ENCODE results near the gene ANAPC2. TPM values are rescaled to one million over a fixed set of nuclear protein-coding genes. Genes with fewer than 3 reads are reported as not detected.

ANAPC2 gene
- total RNA-seq, 1 donor from 2014 or later: 38.2 TPM

DNA sequence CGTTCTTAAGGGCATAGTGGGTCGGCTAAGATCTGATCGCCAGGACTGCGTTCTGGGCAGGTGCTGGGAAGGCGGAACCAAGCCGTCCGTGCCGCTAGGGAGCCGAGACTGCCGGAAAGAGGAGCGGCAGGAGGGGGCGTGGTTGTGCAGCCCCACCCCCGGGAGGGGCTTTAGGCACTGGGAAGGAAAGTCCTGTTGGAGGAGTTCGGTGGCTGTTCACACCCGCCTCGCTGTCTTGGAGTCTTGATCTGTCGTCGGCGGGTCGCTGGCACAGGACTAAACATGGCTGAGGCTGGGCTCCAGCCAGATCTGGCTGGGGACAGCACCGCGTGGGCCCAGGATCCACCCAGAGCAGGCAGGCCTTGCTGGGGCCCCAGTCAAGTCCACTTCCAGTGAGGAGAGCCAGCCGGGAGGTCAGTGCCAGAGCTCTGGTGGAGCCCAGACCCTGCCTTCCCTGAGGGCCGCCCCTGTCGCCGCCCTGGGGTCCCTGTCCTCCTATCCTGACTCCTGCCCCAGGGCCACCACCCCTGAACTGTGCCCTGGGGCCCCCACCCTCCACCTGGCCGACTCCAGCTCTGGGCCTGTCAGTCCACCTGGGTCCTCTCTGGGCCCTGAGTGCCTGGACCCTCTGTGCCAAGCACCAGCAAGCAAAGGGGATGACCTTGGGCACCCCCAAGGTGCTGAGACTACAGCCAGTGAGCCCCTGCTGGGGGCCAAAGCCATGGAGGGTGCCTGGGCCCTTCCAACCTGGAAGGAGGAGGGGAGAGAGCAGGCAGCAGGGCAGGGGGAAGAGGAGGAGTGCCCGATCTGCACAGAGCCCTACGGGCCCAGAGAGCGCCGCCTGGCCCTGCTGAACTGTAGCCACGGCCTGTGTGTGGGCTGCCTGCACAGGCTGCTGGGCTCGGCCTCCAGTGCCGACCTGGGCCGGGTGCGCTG, 29.2 kb upstream of the ANAPC2 start:
- peak; percentile 81 for DNase-seq
- intact Hi-C loops (cut with micrococcal nuclease): no loop called here
- peak; percentile 60 for ATAC-seq

DNA sequence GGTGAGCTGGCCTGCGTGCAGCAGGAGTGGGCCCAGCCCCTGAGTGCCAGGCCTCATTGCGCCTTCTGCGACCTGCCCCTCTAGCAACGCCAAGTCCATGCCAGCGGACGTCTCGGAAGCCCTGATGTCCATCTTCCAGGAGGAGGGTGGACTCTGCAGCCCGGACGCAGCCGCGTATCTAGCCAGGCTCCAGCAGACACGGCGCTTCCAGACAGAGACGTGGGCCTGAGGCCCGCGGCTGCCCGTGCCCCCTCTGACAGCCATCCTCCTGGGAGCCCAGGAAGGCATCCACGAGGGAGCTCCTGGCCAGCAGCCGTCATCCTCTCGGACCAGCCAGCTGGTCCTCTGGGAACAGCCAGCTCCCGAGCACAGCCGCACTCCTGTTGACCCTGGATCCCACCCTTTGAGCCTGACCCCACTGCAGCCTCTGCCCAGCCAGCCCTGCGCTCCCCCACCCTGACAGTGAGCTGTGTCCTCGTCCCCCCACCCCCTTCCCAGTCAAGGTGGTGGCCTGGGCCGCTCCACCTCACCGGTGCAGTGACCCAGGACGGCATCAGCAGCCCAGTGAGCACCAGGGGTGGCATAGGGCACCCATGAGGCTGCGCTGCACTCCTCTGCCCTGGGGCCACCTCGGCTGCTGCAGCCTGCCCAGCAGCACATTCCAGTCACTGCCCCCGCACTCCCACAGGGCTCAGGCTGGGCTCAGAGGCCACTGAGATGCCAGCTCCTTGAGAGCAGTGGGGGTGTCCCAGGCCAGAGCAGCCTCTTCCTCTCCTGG, 28.0 kb upstream of the ANAPC2 start:
- no peak for DNase-seq
- no peak for ATAC-seq
- intact Hi-C loops (cut with micrococcal nuclease): no loop called here

DNA sequence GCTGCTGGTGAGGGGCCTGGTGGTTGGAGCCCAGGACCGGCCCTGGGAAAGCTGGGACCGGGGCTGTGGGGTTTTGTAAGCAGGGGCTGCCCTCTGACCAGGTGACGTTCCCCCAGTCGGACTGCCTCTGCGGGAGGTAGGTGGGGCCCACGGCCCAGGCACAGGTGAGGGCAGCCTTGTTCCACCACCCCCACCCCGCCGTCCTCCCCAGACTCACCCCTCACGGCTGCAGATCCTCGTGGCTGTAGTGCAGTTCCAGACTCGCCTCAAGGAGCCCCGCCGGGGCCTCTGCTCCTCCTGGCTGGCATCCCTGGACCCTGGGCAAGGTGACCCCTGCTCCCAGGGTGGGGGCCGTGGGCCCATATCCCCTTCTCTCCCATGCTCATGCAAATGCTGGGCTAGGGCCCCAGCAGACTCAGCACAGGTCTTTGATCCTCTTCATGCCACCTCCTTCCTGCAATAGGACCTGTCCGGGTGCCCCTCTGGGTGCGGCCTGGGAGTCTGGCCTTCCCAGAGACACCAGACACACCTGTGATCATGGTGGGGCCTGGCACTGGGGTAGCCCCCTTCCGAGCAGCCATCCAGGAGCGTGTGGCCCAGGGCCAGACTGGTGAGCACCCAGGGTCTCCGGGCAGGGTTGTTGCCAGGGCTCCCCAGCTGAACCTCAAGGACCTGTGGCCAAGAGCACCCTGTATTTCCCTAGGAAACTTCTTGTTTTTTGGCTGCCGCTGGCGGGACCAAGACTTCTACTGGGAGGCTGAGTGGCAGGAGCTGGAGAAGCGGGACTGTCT, 27.0 kb upstream of the ANAPC2 start:
- intact Hi-C loops (cut with micrococcal nuclease): no loop called here
- no peak for ATAC-seq
- no peak for DNase-seq

DNA sequence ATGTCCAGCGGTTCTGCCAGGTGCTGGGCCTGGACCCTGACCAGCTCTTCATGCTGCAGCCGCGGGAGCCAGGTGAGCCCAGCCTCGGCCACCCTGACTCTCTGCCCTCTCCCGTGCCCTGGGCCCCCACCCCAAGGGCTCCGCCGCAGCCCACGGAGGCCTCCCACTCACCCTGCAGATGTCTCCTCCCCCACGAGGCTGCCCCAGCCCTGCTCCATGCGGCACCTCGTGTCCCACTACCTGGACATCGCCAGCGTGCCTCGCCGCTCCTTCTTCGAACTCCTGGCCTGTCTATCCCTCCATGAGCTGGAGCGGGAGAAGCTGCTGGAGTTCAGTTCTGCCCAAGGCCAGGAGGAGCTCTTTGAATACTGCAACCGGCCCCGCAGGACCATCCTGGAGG, 26.3 kb upstream of the ANAPC2 start:
- intact Hi-C loops (cut with micrococcal nuclease): no loop called here
- no peak for ATAC-seq
- no peak for DNase-seq

DNA sequence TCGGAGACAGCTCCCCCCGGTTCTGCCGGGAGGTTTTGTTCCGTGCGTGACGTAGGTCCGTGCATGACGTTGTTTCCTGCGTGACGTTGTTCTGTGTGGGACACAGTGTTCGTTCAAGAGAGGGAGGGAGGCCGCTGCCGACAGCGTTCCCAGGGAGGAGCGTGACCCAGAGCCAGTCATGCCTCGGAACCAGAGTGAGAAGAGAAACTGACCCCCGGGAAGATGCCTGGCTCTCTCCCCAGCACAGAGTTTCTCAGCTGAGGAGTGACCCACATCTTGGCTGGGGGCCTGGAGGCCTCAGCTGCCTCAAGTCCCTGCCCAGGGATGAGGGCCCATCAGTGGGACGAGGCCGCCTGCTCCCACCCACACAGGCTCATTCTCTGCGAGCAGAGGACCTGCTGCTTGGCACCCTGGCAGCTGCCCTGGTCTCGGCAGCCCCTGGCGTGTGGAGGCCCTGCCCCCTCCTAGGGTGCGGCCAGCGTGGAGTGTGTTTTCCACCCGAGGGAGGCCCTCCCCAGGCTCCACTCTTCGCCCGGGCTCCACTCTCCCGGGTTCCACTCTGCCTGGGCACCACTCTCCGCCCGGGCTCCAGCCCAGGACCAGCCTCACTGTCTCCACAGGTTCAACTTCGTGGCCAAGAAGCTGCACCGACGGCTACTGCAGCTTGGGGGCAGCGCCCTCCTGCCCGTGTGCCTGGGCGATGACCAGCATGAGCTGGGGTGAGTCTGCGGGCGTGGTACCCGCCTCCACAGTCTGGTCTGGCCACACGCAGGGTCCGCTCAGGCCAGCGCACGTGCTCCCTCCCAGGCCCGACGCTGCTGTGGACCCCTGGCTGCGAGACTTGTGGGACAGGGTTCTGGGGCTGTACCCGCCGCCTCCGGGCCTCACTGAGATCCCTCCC, 25.1 kb upstream of the ANAPC2 start:
- intact Hi-C loops (cut with micrococcal nuclease): no loop called here
- no peak for ATAC-seq
- DNase-seq: no peak

DNA sequence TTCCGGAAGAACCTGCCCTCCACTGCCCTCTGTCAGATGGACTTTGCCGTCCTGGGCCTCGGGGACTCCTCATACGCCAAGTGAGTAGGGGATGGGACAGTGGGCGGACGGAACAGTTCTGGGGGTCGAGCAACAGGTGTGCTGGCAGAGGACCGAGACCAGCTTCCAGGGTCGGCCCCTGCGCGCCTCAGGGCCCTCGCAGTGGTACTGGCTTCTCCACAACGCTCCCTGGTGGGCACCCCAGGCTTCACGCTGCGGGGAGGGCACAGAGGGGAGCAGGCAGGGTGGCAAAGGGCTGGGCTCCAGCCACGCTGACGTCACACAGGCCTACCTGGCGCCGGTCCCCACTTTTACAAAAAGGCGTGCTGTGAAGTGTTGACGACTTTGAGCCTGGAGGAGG, 24.2 kb upstream of the ANAPC2 start:
- no peak for ATAC-seq
- intact Hi-C loops (cut with micrococcal nuclease): no loop called here
- DNase-seq: no peak

DNA sequence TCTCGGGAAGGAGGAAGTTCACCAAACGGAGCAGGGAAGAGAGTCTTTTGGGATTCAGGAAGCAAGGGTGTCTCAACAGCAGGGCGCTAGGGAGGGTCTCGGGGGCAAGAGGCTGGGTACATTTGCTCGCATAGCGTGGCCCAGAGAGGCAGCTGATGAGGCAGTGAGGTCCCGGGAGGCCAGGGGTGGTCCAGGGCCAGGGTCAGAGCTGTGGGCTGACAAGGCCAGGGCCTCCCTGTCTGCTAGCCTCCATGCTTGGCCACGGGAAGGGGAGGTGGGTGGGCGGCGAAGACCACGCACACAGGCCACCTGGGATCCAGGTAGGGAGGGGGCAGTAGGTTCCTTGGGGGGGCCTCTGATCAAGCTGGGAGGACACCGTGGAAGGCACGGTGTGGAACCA, 23.2 kb upstream of the ANAPC2 start:
- DNase-seq (no peak), ATAC-seq (no peak)
- intact Hi-C loops (cut with micrococcal nuclease): no loop called here

DNA sequence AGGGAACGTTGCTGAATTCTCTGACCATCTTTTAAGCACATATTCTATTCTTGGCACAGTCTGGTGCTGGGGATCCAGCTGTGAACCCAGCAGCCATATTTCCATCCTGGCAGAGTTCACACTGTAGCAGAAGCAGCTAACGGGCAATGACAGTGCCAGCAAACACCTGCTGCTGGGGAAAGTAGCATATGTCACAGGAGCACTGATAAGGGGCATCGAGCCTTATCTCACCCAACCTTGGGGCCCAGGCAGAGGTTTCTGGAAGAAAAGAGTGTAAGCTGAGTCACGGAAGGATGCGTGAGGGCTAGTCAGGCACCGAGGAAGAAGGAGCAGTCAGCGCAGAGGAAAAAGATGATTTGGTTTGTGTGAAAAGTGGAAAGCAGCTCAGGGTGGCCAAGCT, 18.2 kb upstream of the ANAPC2 start:
- ATAC-seq (no peak), DNase-seq (no peak)
- intact Hi-C loops (cut with micrococcal nuclease): no loop called here

DNA sequence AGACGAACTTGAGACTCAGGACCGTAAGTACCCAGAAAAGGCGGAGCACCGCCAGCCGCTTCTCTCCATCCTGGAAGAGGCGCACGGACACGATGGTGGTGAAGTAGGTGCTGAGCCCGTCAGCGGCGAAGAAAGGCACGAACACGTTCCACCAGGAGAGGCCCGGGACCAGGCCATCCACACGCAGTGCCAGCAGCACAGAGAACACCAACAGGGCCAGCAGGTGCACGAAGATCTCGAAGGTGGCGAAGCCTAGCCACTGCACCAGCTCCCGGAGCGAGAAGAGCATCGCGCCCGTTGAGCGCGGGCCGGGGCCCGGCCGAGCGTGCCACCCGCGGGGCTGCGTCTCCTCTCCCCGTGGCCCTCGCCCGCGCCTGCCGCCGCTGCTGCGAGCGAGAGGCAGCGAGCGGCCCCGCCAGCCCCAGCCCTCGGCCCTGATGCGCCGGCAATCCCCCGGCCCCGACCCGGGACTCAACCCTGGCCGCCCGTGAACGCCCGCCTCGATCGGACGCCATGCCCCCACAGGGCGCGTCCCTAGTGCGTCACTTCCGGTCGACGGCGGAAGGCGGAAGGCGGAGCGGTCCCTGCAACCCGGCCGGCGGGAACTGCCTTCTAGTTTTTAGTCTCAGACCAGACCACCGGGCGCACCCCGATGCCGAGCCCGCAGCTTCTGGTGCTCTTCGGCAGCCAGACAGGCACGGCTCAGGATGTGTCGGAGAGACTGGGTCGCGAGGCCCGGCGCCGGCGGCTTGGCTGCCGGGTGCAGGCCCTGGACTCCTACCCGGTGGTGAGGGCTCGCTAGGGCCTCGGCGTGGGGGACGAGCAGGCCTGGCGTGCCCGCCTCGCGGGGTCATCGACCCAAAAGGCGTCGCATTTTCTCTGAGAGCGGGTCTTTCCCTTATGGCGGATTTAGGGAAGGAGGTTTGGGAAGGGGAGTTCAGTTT, 17.0 kb upstream of the ANAPC2 start, which contains the start of the genes NDOR1 and TMEM203:
Gene NDOR1 (plus strand): TSS at position 575 of the 944 bp plus-strand sequence. CDS start 78 bp downstream, at position 653.
Gene TMEM203 (minus strand): TSS at position 523 of the 944 bp plus-strand sequence. CDS start 234 bp downstream, at position 289.
- intact Hi-C loops (cut with micrococcal nuclease): no loop called here
- DNase-seq: peak; percentile 95
- ATAC-seq: peak; percentile 56

DNA sequence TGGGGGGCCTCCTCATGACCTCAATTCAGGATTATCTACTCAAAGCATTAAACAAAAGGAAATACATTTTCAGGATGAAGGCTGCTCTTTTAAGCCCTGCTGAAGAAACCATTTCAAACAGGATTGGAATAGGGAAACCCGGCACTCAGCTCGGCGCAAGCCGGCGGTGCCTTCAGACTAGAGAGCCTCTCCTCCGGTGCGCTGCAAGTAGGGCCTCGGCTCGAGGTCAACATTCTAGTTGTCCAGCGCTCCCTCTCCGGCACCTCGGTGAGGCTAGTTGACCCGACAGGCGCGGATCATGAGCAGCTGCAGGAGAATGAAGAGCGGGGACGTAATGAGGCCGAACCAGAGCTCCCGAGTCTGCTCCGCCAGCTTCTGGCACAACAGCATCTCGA, 16.4 kb upstream of the ANAPC2 start:
- no peak for DNase-seq
- ATAC-seq: no peak
- intact Hi-C loops (cut with micrococcal nuclease): no loop called here

DNA sequence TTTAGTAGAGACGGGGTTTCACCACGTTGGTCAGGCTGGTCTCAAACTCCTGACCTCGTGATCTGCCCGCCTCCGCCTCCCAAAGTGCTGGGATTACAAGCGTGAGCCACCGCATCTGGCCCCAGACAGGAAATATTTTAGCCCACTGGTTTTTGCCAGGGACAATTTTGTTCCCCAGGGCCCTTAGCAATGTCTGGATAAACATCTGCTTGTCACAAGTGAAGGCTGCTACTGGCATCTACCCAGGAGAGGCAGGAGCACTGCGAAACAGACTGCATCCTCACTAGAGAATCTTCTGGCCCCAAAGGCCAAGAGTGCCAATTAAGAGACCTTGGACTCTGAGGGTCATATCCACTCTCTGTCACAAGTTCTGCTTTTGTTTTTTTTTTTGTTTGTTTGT, 14.6 kb upstream of the ANAPC2 start:
- ATAC-seq (no peak), DNase-seq (no peak)
- intact Hi-C loops (cut with micrococcal nuclease): no loop called here

DNA sequence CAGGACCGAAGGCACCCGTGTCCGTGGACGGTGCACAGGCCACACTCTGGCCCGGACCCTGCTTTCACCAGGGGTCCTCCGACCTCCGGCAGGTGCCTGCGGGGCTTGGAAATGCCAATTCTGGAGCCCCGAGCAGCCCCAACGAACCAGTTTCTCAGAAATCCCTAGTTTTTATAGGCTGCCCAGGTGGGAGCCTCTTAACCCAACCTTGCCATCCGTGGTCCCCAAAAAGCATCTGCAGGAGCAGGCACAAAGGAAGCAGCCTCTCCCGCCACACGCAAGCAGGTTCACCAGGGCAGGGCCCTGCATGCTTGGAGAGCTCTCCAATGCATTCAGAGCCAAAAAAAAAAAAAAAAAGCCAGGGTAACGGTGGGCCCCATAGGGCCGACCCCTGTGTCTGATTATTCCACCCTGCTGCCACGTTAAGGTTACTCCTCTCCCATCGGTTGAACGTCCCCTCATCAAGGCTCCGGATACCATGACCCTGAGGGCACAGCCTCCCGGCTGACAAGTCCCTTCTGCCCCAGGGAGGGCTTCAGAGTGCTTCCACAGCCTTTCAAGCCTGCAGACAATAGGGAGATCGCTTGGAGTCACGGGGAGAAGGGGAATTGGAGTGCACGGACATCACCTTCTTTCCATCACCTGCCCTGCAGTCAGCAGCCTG, 13.0 kb upstream of the ANAPC2 start:
- DNase-seq: no peak
- no peak for ATAC-seq
- intact Hi-C loops (cut with micrococcal nuclease): no loop called here

DNA sequence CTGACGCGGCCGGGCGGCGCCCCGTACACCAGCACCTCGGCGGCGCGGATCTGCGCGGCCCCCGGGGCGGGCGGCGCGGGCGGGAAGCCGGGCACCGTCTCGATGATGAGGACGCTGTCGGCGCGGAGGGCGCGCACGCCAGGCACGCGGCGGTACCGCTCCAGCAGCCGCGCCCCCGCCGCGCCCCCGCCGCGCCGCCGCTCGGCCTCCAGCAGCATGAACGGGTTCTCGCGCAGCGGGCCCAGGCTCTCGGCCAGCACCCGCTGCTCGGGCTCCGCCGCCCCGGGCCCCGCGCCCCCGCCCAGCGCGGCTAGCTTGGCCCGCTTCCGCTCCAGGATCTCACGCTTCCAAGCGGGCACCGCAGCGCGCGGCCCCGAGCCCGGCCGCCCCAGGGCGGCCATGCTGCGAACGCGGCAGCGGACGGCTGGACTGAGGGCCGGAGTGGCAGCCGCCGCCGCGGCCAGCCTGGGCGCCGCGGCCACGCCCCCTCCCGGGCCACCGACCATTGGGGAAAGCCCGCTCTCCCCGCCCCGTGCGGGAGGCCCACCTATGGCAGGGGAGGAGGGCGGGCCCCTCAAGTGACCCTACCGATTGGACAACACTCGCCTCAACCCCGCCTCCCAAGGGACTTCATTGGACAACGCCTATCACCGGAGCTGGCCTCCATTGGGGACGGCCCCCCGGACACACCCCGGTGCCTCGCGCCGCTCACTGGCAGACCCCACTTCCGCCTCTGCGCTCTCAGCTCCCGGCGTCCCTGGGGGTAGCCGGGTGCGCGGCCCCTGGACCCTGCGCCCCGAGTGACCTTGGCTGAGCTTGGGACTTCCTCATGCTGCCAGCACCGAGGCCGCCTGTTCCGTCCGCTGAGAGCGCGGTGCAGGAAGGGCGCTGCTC, 12.2 kb upstream of the ANAPC2 start, which contains the start of gene TPRN:
Gene TPRN (minus strand): TSS at position 431 of the 894 bp plus-strand sequence. CDS start 30 bp downstream, at position 401.
- DNase-seq (peak; percentile 100), ATAC-seq (peak; percentile 96)
- intact Hi-C loops (cut with micrococcal nuclease): no loop called here

DNA sequence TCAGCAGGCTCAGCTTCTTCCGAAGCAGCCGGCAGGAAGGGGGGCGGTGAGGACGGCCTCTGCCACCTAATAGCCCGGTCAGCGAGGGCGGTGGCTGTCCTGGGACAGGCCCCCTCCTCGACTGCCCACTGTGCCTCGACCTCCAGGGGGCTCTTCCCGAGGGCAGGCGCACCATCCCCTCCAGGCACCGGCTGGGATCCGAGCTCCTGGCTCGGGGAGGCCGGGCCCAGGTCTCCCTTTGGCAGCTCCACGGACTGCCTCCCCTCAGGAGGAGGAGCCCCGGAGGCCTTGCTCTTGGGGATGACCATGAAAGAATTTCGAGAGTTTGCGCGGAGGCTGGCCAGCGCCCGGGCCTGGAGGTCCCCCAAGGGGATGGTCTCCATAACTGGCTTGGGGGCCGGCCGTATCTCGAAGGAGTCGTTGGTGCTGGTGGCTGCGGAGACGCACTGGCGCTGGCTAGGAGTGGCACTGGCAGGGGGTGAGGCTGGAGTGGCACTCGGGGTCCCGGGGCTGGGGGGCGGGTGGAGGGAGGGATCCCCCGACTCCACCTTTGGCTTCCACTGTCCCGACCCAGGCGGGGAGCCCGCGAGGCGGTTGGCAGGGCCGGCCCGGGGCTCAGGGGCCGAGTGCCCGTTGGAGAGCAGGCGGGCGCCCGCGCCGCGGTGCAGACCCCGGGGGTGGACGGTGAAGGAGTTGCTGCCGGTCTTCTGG, 11.2 kb upstream of the ANAPC2 start:
- intact Hi-C loops (cut with micrococcal nuclease): no loop called here
- ATAC-seq: no peak
- no peak for DNase-seq

DNA sequence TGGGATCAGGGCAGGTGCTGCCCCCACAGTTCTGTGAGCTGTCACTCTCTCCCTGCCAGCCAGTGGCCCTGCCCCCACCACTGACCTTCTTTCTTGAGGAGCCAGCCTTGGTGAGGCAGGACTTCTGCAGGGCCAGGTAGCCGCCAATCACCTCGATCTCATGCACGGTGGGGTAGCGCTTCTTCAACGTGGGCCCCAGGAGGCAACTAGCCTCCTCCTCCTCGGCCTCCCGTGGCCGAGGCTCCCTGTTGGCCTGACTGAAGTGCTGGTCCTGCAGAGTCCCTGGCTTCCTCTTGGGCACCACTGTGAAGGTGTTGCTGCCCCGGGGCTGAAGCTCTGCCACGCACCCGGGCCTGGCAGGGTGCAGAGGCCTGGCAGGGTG, 10.5 kb upstream of the ANAPC2 start:
- intact Hi-C loops (cut with micrococcal nuclease): no loop called here
- no peak for ATAC-seq
- no peak for DNase-seq

All from left ventricle myocardium superior (tissue), 1 donor.